Heart left ventricle (tissue), 13 donors: ENCODE data around the gene KLHDC10.

Source experiments
- POLR2A ChIP-seq, 2 donors: fragments of 450-650 bp; IDR thresholded peaks; one replicate each; pipeline ENCODE4 v1.6.1; 2017; ENCODE audit warnings: antibody characterized with exemption in 2 of 2, mild to moderate bottlenecking in 2 of 2, moderate library complexity in 2 of 2
- TF ChIP-seq, protein P1 (sequence below), 12 donors: fragments of 200-600 bp; sonication (generic) in 4 of 12; IDR thresholded peaks; one replicate each; pipeline versions ENCODE4 v1.5.0 to v1.8.0; 2018 to 2022; ENCODE audit warnings: antibody characterized with exemption in 12 of 12, mild to moderate bottlenecking in 5 of 12
- donor health status: ischemic (EF 13 %, LVEDD 7.1; RV severe dilation, severe dysfunction).
- donor health status: DM: no; HTN: yes; CAD: no.
- donor health status: DM: no; HTN: no; CAD: no.
- donor health status: ischemic (EF 25% LVEDD 6.9; RV normal size, moderate dysfunction).
- donor health status: ischemic (EF 25% LVEDD 5.7; RV mildly dilated, moderate dysfunction).
- donor health status: ischemic (EF 35%, LVEDD 5.7; RV mildly dilated, moderate dysfunction).
- donor health status: nonischemic (EF 11% LVEDD 7.7; RV severe dilation, severe dysfunction).
- donor health status: DM: yes; HTN: yes; CAD: no.
- donor health status: PGD.
- donor health status: ischemic (EF 29% LVEDD 5.4; RV normal size, mild dysfunction).
- donor health status: nonischemic (EF 23%, LVEDD 6.1; RV moderate dilation, normal function).

GRCh38 chr7:130154131-130154500 lies 83.8 kb downstream of the KLHDC10 start:
- TF ChIP-seq, protein P1, sequence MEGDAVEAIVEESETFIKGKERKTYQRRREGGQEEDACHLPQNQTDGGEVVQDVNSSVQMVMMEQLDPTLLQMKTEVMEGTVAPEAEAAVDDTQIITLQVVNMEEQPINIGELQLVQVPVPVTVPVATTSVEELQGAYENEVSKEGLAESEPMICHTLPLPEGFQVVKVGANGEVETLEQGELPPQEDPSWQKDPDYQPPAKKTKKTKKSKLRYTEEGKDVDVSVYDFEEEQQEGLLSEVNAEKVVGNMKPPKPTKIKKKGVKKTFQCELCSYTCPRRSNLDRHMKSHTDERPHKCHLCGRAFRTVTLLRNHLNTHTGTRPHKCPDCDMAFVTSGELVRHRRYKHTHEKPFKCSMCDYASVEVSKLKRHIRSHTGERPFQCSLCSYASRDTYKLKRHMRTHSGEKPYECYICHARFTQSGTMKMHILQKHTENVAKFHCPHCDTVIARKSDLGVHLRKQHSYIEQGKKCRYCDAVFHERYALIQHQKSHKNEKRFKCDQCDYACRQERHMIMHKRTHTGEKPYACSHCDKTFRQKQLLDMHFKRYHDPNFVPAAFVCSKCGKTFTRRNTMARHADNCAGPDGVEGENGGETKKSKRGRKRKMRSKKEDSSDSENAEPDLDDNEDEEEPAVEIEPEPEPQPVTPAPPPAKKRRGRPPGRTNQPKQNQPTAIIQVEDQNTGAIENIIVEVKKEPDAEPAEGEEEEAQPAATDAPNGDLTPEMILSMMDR (IDR thresholded peaks at IDR 0.05): no peak
- TF ChIP-seq POLR2A (IDR thresholded peaks at IDR 0.05): no peak
